Stomach smooth muscle (tissue), 2 donors: Measurements from ENCODE around the gene IGSF21.

Experiments used
- H3K27ac ChIP-seq: one replicate; pipeline ENCODE4 v1.7.0; 2013; ENCODE audit warnings: mild to moderate bottlenecking, low read length, inconsistent platforms
- H3K27me3 ChIP-seq, 2 donors: one replicate each; pipeline ENCODE4 v1.7.0; 2013; ENCODE audit warnings: low read length in 2 of 2; ENCODE audit not compliant: insufficient read depth in 2 of 2, control insufficient read depth in 1 of 2
- H3K36me3 ChIP-seq, 2 donors: one replicate each; pipeline ENCODE4 v1.7.0; 2013; ENCODE audit warnings: low read length in 2 of 2; ENCODE audit not compliant: control insufficient read depth in 2 of 2, insufficient read depth in 2 of 2
- H3K4me1 ChIP-seq: one replicate; pipeline ENCODE4 v1.7.0; 2013; ENCODE audit warnings: low read length; ENCODE audit not compliant: control insufficient read depth, insufficient read depth
- H3K4me3 ChIP-seq, 2 donors: one replicate each; pipeline ENCODE4 v1.7.0; 2013; ENCODE audit warnings: low read length in 2 of 2
- H3K9ac ChIP-seq, 2 donors: one replicate each; pipeline ENCODE4 v1.7.0; 2013; ENCODE audit warnings: low read length in 2 of 2, mild to moderate bottlenecking in 1 of 2
- H3K9me3 ChIP-seq, 2 donors: one replicate each; pipeline ENCODE4 v1.7.0; 2013; ENCODE audit warnings: low read length in 2 of 2; ENCODE audit not compliant: control insufficient read depth in 2 of 2
- donor health status: healthy.
- donor health status: Pancreatic carcinoma.

Gene IGSF21

GRCh38 chr1:18077657-18078215, 29.9 kb upstream of the IGSF21 start:
- Histone ChIP-seq H3K9ac (no peak overlapping the region), H3K27ac (no peak overlapping the region), H3K36me3 (no peaks in the 10 kb centered on the region), H3K9me3 (no peaks in the 10 kb centered on the region), H3K27me3 (peaks cover 0 to 5% of the 10 kb centered on the region in 2 donors), H3K4me1 (no peaks in the 10 kb centered on the region), H3K4me3 (no peak overlapping the region)

GRCh38 chr1:18079941-18080735, 27.5 kb upstream of the IGSF21 start:
- Histone ChIP-seq H3K4me3 (no peak overlapping the region), H3K4me1 (no peaks in the 10 kb centered on the region), H3K9ac (no peak overlapping the region), H3K27me3 (peaks cover 0 to 3% of the 10 kb centered on the region in 2 donors), H3K36me3 (no peaks in the 10 kb centered on the region), H3K9me3 (no peaks in the 10 kb centered on the region), H3K27ac (no peak overlapping the region)

GRCh38 chr1:18085387-18086074, 22.1 kb upstream of the IGSF21 start:
- no peak overlapping the region for H3K4me3 ChIP-seq
- H3K36me3 ChIP-seq, result no peaks in the 10 kb centered on the region
- no peaks in the 10 kb centered on the region for H3K9me3 ChIP-seq
- peaks cover 5 to 20% of the 10 kb centered on the region in 2 donors for H3K27me3 ChIP-seq
- no peak overlapping the region for H3K27ac ChIP-seq
- H3K4me1 ChIP-seq, result no peaks in the 10 kb centered on the region
- no peak overlapping the region for H3K9ac ChIP-seq

GRCh38 chr1:18088077-18088594, 19.5 kb upstream of the IGSF21 start:
- Histone ChIP-seq H3K27me3 (peaks cover 8 to 30% of the 10 kb centered on the region in 2 donors), H3K4me3 (no peak overlapping the region)

GRCh38 chr1:18089488-18089887, 18.1 kb upstream of the IGSF21 start:
- Histone ChIP-seq H3K4me3 (no peak overlapping the region), H3K9me3 (no peaks in the 10 kb centered on the region), H3K9ac (no peak overlapping the region), H3K36me3 (no peaks in the 10 kb centered on the region), H3K27me3 (peaks cover 8 to 34% of the 10 kb centered on the region in 2 donors), H3K4me1 (no peaks in the 10 kb centered on the region), H3K27ac (no peak overlapping the region)

More at GRCh38 chr1:18088077-18088594, 19.5 kb upstream of the IGSF21 start:
- Histone ChIP-seq H3K9me3 (no peaks in the 10 kb centered on the region), H3K27ac (no peak overlapping the region), H3K36me3 (no peaks in the 10 kb centered on the region), H3K9ac (no peak overlapping the region), H3K4me1 (no peaks in the 10 kb centered on the region)

GRCh38 chr1:18090636-18091035, 17.0 kb upstream of the IGSF21 start:
- Histone ChIP-seq H3K9ac (no peak overlapping the region), H3K36me3 (no peaks in the 10 kb centered on the region), H3K4me1 (no peaks in the 10 kb centered on the region), H3K27me3 (peaks cover 11 to 35% of the 10 kb centered on the region in 2 donors), H3K9me3 (no peaks in the 10 kb centered on the region), H3K27ac (no peak overlapping the region), H3K4me3 (no peak overlapping the region)

- Histone ChIP-seq H3K9me3 (no peaks in the 10 kb centered on the region), H3K4me1 (no peaks in the 10 kb centered on the region), H3K36me3 (no peaks in the 10 kb centered on the region), H3K9ac (no peak overlapping the region), H3K27me3 (peaks cover 11 to 38% of the 10 kb centered on the region in 2 donors), H3K4me3 (no peak overlapping the region), H3K27ac (no peak overlapping the region)
These were observed 15.7 kb upstream of the IGSF21 start for GRCh38 chr1:18091660-18092446.

- Histone ChIP-seq H3K27me3 (peaks cover 11 to 34% of the 10 kb centered on the region in 2 donors), H3K4me3 (no peak overlapping the region), H3K9ac (no peak overlapping the region), H3K9me3 (no peaks in the 10 kb centered on the region), H3K4me1 (no peaks in the 10 kb centered on the region), H3K36me3 (no peaks in the 10 kb centered on the region), H3K27ac (no peak overlapping the region)
These were observed 14.4 kb upstream of the IGSF21 start for GRCh38 chr1:18093193-18093592.

- Histone ChIP-seq H3K9me3 (no peaks in the 10 kb centered on the region), H3K27ac (no peak overlapping the region), H3K4me1 (no peaks in the 10 kb centered on the region), H3K36me3 (no peaks in the 10 kb centered on the region), H3K4me3 (no peak overlapping the region), H3K27me3 (peaks cover 11 to 31% of the 10 kb centered on the region in 2 donors), H3K9ac (no peak overlapping the region)
These were observed 14.0 kb upstream of the IGSF21 start for GRCh38 chr1:18093646-18094045.

- H3K27me3 ChIP-seq, result peaks cover 10 to 29% of the 10 kb centered on the region in 2 donors
- no peak overlapping the region for H3K9ac ChIP-seq
- H3K27ac ChIP-seq, result no peak overlapping the region
- H3K9me3 ChIP-seq, result no peaks in the 10 kb centered on the region
- H3K36me3 ChIP-seq, result no peaks in the 10 kb centered on the region
- no peak overlapping the region for H3K4me3 ChIP-seq
- H3K4me1 ChIP-seq, result no peaks in the 10 kb centered on the region
These were observed 13.5 kb upstream of the IGSF21 start for GRCh38 chr1:18094096-18094495.
